Epidermal melanocyte (primary cell): Measurements from ENCODE around the gene ZDHHC19.

ENCODE experiments used
- DNase-seq: peaks from one replicate; pipeline ENCODE4 v3.0.0; 2011; ENCODE audit warnings: low spot score; ENCODE audit not compliant: insufficient read length

The ZDHHC19 gene

DNA sequence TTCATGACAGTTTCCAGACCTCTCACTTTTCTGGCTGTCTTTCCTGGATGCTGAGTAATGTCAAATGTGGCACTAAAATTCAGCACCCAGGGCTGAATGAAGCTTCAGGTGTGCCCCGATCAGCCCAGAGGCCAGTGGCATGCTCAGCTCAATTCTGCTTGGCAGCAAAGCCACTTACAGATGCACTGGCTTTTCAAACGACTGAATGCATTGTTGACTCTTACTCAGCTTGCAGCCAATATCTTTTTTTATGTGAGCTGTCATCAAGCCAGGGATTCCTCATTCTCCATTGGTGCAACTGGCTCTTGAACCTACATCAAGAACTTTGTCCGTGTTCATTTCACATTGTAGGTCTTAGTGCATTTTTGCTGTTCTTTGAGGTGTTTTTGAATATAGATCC, 60.7 kb downstream of the ZDHHC19 start:
- DNase-seq: no peak

DNA sequence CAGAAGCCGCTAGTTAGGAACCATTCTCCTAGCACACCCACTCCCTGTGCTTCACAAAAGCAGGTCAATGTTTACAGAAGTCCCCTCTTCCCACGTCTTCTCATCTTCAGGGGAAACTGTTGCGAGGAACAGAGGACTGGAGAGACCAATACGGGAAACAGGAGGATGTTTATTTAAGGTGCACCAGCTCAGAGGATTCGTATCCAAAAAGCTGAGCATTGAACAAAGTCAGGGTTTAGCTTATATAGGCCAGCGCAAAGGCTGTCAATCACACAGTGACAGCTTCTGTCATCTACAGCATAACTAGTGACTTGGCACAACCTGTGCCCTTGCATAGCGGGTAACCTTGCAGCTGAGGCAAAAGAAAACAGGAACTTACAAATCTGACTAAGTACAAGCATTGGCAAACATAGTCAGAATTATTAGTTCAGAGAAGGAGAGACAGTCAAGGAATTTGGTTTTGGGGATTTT, 61.3 kb downstream of the ZDHHC19 start:
- no peak for DNase-seq

DNA sequence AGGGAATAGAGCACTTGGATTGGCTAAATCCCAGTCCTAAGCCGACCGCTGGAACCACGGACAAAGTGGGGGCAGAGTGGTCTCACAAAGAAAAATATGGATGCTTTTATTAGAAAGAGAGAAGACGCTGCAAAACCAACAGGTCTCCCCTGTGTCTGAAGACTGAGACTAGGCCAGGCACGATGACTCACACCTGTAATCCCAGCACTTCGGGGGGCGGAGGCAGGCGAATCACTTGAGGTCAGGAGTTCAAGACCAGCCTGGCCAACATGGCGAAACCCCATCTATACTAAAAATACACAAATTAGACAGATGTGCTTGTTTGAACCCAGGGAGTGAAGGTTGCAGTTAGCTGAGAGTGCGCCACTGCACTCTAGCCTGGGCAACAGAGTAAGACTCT, 61.8 kb downstream of the ZDHHC19 start:
- no peak for DNase-seq
